ENCODE data around the gene BEND4. TPM values are rescaled to one million over a fixed set of nuclear protein-coding genes. Genes with fewer than 3 reads are reported as not detected.

The BEND4 gene
- 0.01 to 0.05 TPM (median 0.03 TPM) in 4 of 5 replicates, not detected in the other for total RNA-seq (2022; extraction: Qiagen RNA extraction)

GRCh38 chr4:42152507-42153504 lies at the start of gene BEND4:
TSS of gene BEND4 (minus strand) at chr4:42152655. CDS start at chr4:42152143, 512 bp downstream.

Other genes with a start within 250 kb of the BEND4 start
- 37.1 to 46.4 TPM (median 43.9 TPM) in 5 replicates for gene TMEM33, start 217.2 kb downstream of the BEND4 start, total RNA-seq (2022; extraction: Qiagen RNA extraction)
- gene DCAF4L1, start 170.9 kb downstream of the BEND4 start, total RNA-seq (2022; extraction: Qiagen RNA extraction) = 0.08 to 0.14 TPM (median 0.09 TPM) in 5 replicates
- gene SLC30A9, start 162.1 kb downstream of the BEND4 start, total RNA-seq (2022; extraction: Qiagen RNA extraction) = 23.8 to 38.1 TPM (median 26.9 TPM) in 5 replicates
- 0.05 to 0.08 TPM (median 0.07 TPM) in 3 of 5 replicates, not detected in the others for gene SHISA3, start 244.8 kb upstream of the BEND4 start, total RNA-seq (2022; extraction: Qiagen RNA extraction)